Activated T-cell treated with anti-CD3 and anti-CD28 coated beads for 24 hours (primary cell): ENCODE measurements around the gene HMOX2.

Experiments
- DNase-seq: peaks from one replicate; pipeline ENCODE4 v3.0.0-alpha.2; 2020; ENCODE audit warnings: low read depth

The HMOX2 gene

DNA sequence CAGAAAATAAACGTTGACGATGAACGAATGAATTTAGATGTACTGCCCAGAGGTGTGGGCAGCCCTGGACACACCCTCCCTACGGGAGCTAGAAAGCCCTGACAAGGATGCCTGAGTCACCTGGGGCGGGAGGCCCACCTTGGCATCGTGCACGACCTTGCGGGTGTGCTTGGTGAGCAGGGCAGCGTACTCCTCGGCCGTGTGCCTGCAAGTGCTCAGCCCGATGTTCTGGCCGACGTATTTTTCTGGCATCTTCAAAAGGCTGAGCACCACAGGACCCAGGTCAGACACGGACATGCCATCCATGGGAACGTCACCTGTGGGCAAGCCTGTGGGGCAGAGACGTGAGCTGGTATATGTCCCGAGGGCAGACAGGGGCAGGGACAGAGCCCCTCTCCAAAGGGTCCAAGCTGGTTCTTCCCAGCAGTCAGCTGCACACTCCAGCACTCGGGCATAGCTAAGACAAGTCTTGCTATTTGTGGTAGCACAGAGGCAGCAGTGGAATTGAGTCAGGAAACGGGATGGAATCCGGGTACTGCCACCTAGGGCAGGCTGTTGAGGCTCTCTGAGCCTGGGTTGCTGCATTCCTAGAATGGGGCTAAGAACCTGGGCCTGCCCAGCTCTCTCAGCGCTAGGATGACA is 12.6 kb upstream of the HMOX2 start:
- no peak for DNase-seq

- peak; percentile 23 for DNase-seq
Observed at GRCh38 chr16:4465977-4466779, 10.0 kb upstream of the HMOX2 start.

DNA sequence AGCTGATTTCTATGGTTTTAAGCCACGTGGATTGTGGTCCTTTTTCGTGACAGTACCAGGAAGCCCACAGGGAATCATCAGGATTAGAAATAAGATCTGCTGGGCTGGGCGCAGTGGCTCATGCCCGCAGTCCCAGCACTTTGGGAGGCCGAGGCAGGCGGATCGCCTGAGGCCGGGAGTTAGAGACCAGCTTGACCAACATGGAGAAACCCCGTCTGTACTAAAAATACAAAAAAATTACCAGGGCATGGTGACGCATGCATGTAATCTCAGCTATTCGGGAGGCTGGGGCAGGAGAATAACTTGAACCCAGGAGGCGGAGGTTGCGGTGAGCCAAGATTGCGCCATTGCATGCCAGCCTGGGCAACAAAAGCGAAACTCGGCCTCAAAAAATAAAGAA is 8.3 kb upstream of the HMOX2 start:
- DNase-seq, result no peak

DNA sequence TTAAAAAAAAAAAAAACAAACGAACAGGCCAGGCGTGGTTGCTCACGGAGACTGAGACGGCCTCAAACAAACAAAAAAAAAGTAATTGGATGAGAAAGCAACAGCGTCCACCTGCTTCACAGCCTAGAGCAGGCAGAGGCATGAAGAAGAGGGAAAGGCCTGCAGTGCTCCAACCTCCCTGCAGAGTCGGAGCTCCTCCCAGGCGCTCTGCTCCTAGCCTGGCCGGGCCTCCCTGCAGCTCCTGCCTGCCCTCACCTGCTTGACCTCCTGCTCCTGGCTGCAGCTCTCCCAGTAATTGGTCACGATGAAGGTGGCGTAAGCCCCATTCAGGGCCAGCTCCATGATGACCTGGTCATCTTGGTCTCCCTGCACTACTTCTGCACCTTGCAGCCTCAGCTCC is 7.2 kb upstream of the HMOX2 start:
- no peak for DNase-seq

DNA sequence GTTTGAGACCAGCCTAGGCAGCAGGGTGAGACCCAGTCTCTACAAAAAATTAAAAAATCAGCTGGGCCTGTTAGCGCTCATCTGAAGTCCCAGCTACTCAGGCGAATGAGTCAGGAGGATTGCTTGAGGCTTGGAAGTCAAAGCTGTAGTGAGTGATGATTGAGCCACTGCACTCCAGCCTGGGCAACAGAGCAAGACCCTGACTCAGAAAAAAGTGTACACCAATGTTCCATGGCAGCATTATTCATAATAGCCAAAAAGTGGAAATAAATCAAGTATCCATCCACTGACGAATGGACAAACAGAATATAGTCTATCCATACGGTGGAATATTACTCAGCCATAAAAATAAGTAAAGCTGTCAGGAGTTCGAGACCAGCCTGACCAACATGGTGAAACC is 4.3 kb upstream of the HMOX2 start:
- DNase-seq, result no peak

DNA sequence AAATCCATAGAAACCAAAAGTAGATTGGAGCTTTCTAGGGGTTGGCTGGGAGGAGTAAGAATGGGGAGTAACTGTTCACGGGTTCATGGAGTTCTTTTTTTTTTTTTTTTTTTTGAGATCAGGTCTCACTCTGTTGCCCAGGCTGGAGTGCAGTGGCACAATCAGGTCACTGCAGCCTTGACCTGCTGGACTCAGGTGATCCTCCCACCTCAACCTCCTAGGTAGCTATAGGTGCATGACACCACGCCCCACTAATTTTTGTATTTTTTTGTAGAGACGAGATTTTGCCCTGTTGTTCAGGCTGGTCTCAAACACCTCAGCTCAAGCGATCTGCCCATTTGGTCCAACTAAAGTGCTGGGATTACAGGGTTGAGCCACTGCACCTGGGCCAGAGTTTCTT is 3.3 kb upstream of the HMOX2 start:
- DNase-seq, result no peak

DNA sequence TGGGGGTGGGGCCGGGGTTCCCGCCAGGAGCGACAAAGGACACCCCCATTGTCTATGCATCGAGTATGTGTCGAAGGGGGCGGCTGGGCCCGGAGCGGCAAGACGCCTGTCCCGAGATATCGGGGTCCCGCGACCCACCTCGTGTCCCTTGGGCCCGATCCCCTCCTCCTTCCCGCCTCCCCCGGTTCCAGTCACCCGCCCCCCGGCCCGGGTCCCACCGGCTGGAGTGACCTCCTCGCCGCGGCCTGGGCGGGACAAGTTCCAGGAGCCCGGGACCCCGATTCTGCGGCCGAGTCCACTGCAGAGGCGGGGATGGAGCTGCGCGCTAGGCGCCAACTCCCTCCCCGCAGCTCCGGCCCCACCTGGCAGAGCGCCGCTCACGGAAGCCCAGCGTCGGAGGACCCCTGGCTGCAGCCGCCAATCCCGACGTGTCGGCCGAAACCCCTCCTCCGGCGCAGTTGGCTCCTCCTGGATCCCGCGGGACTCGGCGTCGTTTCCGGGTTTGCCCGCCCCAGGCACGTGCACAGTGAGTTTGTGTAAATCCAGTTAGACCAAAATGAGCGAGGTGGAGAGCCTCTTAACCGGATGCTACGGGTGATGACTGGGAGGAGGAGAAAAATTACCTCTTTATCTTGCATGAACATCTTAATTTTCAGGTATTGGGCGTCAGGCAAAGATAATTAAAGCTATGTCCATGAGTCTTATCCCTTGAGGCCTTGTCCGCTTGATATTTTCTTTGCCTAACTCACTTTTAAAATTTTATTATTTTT is 1.8 kb upstream of the HMOX2 start, which contains the start of gene NMRAL1:
Gene NMRAL1, minus strand, starts transcription at position 434 of the 770 bp plus-strand sequence. CDS start 493 bp downstream, outside the sequence.
- DNase-seq, result peak; percentile 86

- DNase-seq, result no peak
Observed at GRCh38 chr16:4477966-4478365, 1.8 kb downstream of the HMOX2 start.

DNA sequence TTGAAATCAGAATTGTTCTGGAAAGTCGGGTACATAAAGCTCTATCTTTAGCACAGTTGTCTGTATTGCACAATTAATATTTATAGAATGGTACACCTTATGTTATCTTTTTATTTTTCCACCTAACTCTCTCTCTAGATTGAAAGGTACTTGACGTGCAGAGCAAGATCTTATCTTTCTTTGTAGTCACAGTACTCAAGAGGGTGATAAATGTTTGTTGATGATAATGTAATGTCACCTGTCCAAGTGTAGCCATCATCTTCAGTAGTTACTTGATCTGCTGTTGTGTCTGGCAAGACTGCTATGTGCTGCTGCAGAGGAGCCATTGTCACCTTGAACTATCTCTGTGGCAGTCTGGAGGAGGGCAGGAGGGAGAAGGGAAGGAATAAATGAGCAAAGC is 5.3 kb downstream of the HMOX2 start:
- DNase-seq, result no peak

DNA sequence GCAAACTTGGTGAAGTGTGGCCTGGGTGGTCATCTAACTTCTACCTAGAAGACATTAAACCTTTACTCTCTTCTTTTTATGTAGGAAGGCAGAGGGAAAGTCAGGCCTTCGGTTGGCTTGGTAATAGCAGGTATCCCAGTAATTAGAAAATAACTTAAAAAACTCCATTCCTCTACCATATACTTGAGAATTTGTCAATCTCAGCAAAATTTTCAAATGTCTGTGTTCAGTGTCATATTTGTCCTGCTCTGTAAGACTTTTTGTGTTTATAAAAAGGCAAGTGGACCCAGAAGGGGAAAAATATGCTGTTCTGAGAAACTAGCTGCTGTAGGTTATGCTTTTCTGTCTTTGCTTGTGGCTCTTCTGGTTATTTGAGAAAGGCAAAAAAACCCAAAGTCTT is 5.8 kb downstream of the HMOX2 start:
- DNase-seq, result no peak

DNA sequence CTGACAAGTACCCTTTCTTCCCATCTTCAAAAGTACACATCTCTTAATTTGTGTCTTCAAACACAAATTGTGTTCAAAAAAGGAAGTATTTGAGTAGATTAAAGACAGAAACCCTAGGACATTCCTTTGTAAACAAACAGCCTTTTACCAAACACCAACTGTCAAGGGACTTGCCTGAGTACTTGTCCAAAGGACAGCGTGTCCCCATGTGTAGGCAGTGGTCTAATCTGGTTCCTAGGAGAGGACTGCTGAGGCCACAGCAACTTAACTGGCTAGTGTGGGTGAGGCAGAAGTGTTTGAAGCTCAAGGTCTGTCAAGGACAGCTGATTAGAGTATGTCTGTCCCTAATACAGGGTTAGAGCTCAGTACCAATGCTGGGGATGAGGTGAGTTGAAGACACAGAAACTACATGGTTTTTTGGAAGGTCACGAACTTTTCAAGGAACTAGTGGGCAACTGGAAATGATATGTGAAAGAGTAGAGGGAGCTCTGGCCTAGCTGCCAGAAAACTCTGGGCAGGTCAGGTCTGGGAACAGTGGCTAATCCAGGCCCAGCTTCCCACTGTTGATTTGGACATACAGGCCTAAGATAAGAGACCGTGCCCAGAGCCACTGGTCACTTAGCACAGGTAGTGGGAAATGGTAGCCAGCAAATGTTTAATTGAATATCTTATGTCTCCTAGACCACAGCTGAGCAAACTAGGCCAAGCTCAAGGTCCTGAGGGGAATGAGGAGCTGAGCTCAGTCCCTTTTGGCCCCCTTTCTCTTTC is 10.1 kb downstream of the HMOX2 start:
- no peak for DNase-seq

DNA sequence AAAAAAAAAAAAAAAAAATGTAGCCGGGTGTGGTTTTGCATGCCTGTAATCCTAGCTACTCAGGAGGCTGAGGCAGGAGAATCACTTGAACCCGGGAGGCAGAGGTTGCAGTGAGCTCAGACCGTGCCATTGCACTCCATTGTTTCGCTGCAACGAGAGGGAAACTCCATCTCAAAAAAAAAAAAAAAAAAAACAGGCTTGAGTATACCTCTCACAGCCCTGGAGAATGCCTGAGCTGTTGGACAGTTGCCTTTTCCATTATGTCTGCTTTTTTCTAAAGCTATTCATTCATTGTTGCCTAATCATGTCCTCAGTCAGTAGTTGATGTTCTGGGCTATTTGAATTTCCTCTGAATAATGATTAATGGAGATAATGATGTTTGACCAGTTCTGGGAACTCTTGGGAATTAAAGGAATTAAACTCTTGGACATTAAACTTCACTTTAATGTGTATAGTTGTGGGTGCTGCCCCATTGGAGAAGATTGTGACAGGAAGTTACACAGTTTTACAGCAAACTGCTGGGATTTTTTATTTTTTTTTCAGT is 11.8 kb downstream of the HMOX2 start:
- DNase-seq, result no peak

GRCh38 chr16:4488499-4488967 is 12.3 kb downstream of the HMOX2 start:
- DNase-seq, result no peak

GRCh38 chr16:4489030-4489429 is 12.8 kb downstream of the HMOX2 start:
- no peak for DNase-seq

DNA sequence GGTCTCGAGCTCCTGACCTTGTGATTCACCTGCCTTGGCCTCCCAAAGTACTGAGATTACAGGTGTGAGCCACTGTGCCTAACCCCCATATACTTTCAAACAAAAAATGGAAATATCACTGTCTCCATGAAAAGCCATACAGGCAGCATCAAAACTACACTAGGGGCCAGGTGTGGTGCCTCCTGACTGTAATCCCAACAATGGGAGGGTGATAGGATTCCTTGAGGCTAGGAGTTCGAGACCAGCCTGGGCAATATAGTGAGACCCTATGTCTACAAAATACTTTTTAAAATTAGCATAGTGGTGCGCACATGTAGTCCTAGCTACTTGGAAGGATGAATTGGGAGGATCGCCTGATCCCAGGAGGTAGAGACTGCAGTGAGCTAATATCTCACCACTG is 15.7 kb downstream of the HMOX2 start:
- no peak for DNase-seq

DNA sequence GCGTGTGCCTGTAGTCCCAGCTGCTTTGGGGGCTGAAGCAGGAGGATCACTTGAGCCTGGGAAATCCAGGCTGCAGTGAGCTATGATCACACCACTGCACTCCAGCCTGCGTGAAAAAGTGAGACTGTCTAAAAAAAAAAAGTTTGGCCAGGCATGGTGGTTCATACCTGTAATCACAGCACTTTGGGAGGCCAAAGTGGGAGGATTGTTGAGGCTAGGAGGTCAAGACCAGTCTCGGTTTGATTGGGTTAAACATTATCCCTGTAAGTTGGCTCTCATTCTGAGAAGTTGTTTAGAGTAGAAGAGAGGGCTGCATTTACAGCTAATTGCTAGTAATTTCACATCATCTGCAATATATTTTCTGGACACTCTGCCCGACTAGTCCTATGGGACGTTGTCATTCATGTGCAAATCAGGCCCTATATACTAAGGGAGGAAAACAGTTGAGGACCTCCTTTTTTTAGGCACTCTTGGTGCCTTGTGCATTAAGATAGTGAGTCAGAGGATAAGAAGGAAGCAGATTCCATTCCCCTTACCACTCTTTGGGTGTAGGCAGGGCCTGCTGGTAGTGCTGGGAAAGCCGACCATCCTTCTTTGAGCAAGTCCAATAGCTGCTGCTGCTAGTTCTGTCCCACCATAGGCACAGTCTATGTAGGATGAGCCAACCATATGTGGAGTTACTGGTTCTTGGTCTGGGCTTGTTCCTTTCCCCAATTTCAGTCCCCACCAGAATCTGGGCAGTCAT is 18.7 kb downstream of the HMOX2 start:
- DNase-seq, result no peak

GRCh38 chr16:4495766-4496165 is 19.6 kb downstream of the HMOX2 start:
- DNase-seq, result no peak

- DNase-seq, result no peak
Observed at GRCh38 chr16:4496305-4496704, 20.1 kb downstream of the HMOX2 start.

GRCh38 chr16:4498546-4499195 is 22.5 kb downstream of the HMOX2 start:
- DNase-seq, result no peak

DNA sequence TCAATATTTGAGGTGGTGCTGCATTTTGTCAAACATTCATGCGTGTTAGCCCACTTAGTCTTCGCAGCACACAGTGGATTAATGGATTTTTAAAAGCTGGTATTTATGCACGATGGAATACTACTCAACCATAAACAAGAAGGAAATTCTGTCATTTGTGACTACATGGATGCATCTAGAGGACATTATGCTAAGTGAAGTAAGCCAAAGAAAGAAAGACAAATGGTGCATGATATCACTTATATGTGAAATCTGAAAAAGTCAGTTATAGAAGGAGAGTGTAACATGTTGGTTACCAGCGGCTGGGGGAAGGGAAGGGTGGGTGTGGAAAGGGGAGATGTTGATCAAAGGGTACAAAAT is 23.0 kb downstream of the HMOX2 start:
- DNase-seq, result no peak

GRCh38 chr16:4500272-4500671 is 24.1 kb downstream of the HMOX2 start:
- no peak for DNase-seq
